SK-N-SH (cell line): ENCODE measurements around the gene LPA. TPM values are rescaled to one million over a fixed set of nuclear protein-coding genes. Genes with fewer than 3 reads are reported as not detected.
"Not testable (repeated sequence)": the region's sequence is repeated elsewhere in the genome, so short reads cannot be mapped to it uniquely, and the experiment has no call there.

Experiments used
- CTCF ChIA-PET: fragments of 300-600, 350-600 bp; formaldehyde crosslinking; extraction: SDS; loops from one replicate; lab custom pipeline; 2021; lab: Yijun Ruan, JAX
- POLR2A ChIA-PET: fragments of 350-600 bp; sonication (Branson Sonifier 250); formaldehyde crosslinking; extraction: SDS; loops from one replicate; lab custom pipeline; 2020; ENCODE audit warnings: antibody characterized with exemption, inconsistent platforms; lab: Yijun Ruan, JAX
- DNase-seq: peaks from one replicate; pipeline ENCODE4 v3.0.0; 2012
- H2AFZ ChIP-seq: fragments of 200-600 bp; sonication (generic); 2 replicates; pipeline ENCODE4 v1.8.1; 2016; ENCODE audit warnings: antibody characterized with exemption, mild to moderate bottlenecking, low read depth
- H3F3A ChIP-seq: fragments of 200-600 bp; sonication (generic); replicated peaks from 2 replicates; pipeline ENCODE3; 2016; ENCODE audit warnings: antibody characterized with exemption, mild to moderate bottlenecking; ENCODE audit not compliant: insufficient read depth
- H3K27ac ChIP-seq, 2 experiments: fragments of 200-500 bp in 1 of 2; fragments of 200-600 bp in 1 of 2; sonication (Bioruptor generic) in 1 of 2; sonication (generic), shearing (Covaris generic) in 1 of 2; 2 replicates each; pipeline versions ENCODE4 v1.5.1 to v1.6.1; 2014 to 2016; ENCODE audit warnings: low read depth in 2 of 2, inconsistent platforms in 1 of 2, low read length in 1 of 2, mild to moderate bottlenecking in 1 of 2, mixed read lengths in 1 of 2
- H3K27me3 ChIP-seq: fragments of 200-600 bp; sonication (generic), shearing (Covaris generic); 2 replicates; pipeline ENCODE4 v1.6.1; 2016; ENCODE audit warnings: mixed run types; ENCODE audit not compliant: insufficient read depth
- H3K36me3 ChIP-seq, 2 experiments: fragments of 200-500 bp in 1 of 2; fragments of 200-600 bp in 1 of 2; sonication (Bioruptor generic) in 1 of 2; sonication (generic) in 1 of 2; replicated peaks in 1 of 2; 2 replicates each; pipeline versions ENCODE3 to v1.5.1; 2014 to 2016; ENCODE audit warnings: low read length in 1 of 2, mild to moderate bottlenecking in 1 of 2; ENCODE audit not compliant: insufficient read depth in 2 of 2, control insufficient read depth in 1 of 2
- H3K4me1 ChIP-seq, 2 experiments: fragments of 200-500 bp in 1 of 2; fragments of 200-600 bp in 1 of 2; sonication (Bioruptor generic) in 1 of 2; sonication (generic), shearing (Covaris generic) in 1 of 2; 2 replicates each; pipeline versions ENCODE4 v1.5.1 to v1.6.1; 2014 to 2016; ENCODE audit warnings: low read depth in 1 of 2, low read length in 1 of 2, mixed run types in 1 of 2; ENCODE audit not compliant: insufficient read depth in 2 of 2, control insufficient read depth in 1 of 2
- H3K4me2 ChIP-seq: fragments of 200-600 bp; sonication (generic), shearing (Covaris generic); 2 replicates; pipeline ENCODE4 v1.6.1; 2017; ENCODE audit warnings: mixed run types
- H3K4me3 ChIP-seq, 2 experiments: fragments of 200-500 bp in 1 of 2; fragments of 200-600 bp in 1 of 2; sonication (Bioruptor generic) in 1 of 2; sonication (generic), shearing (Covaris generic) in 1 of 2; 2 replicates each; pipeline versions ENCODE4 v1.5.1 to v1.8.1; 2014 to 2016; ENCODE audit warnings: low read depth in 2 of 2, inconsistent platforms in 1 of 2, low read length in 1 of 2, mild to moderate bottlenecking in 1 of 2, mixed read lengths in 1 of 2, moderate library complexity in 1 of 2
- H3K79me2 ChIP-seq: fragments of 200-600 bp; sonication (generic); 2 replicates; pipeline ENCODE4 v1.8.1; 2017; ENCODE audit warnings: mild to moderate bottlenecking; ENCODE audit not compliant: insufficient read depth
- H3K9ac ChIP-seq: fragments of 200-600 bp; sonication (generic); 2 replicates; pipeline ENCODE4 v1.6.1; 2017; ENCODE audit warnings: mixed run types
- H3K9me2 ChIP-seq: fragments of 200-600 bp; sonication (generic); 2 replicates; pipeline ENCODE4 v1.6.1; 2017; ENCODE audit warnings: mixed run types
- H3K9me3 ChIP-seq: fragments of 200-600 bp; sonication (generic); 2 replicates; pipeline ENCODE4 v1.6.1; 2017; ENCODE audit warnings: mixed run types, mild to moderate bottlenecking, moderate library complexity
- H4K20me1 ChIP-seq: fragments of 200-600 bp; sonication (generic); 2 replicates; pipeline ENCODE4 v1.6.1; 2017; ENCODE audit warnings: mild to moderate bottlenecking, mixed run types; ENCODE audit not compliant: insufficient read depth
- ELF1 ChIP-seq: IDR thresholded peaks from 2 replicates; pipeline ENCODE4 v1.4.0; 2012
- GATA2 ChIP-seq: sonication (generic); formaldehyde crosslinking; IDR thresholded peaks from 2 replicates; pipeline ENCODE4 v1.5.0; 2020; ENCODE audit warnings: mild to moderate bottlenecking, missing genetic modification reagents
- IRF3 ChIP-seq: fragments of 150-350 bp; IDR thresholded peaks from 2 replicates; pipeline ENCODE4 v1.6.1; 2016; ENCODE audit warnings: mild to moderate bottlenecking, low read depth, low read length
- JUND ChIP-seq: IDR thresholded peaks from 2 replicates; pipeline ENCODE4 v1.4.0; 2012
- MEF2A ChIP-seq: IDR thresholded peaks from 2 replicates; pipeline ENCODE4 v1.4.0; 2012; ENCODE audit warnings: low read depth, borderline replicate concordance
- NRF1 ChIP-seq: IDR thresholded peaks from 2 replicates; pipeline ENCODE4 v1.6.1; 2012; ENCODE audit warnings: low read depth, mild to moderate bottlenecking, low read length
- POLR2AphosphoS5 ChIP-seq: IDR thresholded peaks from 2 replicates; pipeline ENCODE4 v1.6.1; 2012; ENCODE audit warnings: low read depth, low read length
- RCOR1 ChIP-seq: fragments of 150-350 bp; IDR thresholded peaks from 2 replicates; pipeline ENCODE4 v1.6.1; 2017; ENCODE audit warnings: antibody characterized with exemption, low read length
- REST ChIP-seq: IDR thresholded peaks from 2 replicates; pipeline ENCODE4 v1.6.1; 2012; ENCODE audit warnings: mild to moderate bottlenecking, low read depth, low read length, moderate library complexity
- RFX5 ChIP-seq: IDR thresholded peaks from 2 replicates; pipeline ENCODE4 v1.6.1; 2012; ENCODE audit warnings: mild to moderate bottlenecking, improper control_type of control experiment, low read length
- SMC3 ChIP-seq: IDR thresholded peaks from 2 replicates; pipeline ENCODE4 v1.6.1; 2012; ENCODE audit warnings: low read depth, low read length, improper control_type of control experiment
- TEAD4 ChIP-seq: IDR thresholded peaks from 2 replicates; pipeline ENCODE4 v1.4.0; 2012; ENCODE audit warnings: mild to moderate bottlenecking, borderline replicate concordance; ENCODE audit not compliant: insufficient read depth
- WGBS: methylation state at CpG from one replicate; pipeline ENCODE4 v1.1.6; 2017; ENCODE audit warnings: low lambda C conversion rate; 5-methylcytosine and 5-hydroxymethylcytosine counted together
- polyA plus RNA-seq, 3 experiments: library from polyadenylated mRNA; depleted of rRNA; stranded (reverse); fragments of >200 nt; gene quantifications; 2 replicates each; pipeline ENCODE4 v1.2.3, GENCODE V29; 2012

Gene LPA
- polyA plus RNA-seq, 1 of the 3 experiments (the other 2 are of a cell fraction) = not detected

- H3K4me2 ChIP-seq = no peak overlapping the region
- H3K27me3 ChIP-seq = no peaks in the 10 kb centered on the region; the same call in 1 of the 2 replicates
- no peaks in the 10 kb centered on the region for H3K9me2 ChIP-seq
- no peak overlapping the region for H3K9ac ChIP-seq
- no peak overlapping the region; a peak in 1 of 4 replicates for H3K4me3 ChIP-seq
- no peak overlapping the region for H2AFZ ChIP-seq
- H3K36me3 ChIP-seq = no peaks in the 10 kb centered on the region
- no peaks in the 10 kb centered on the region for H4K20me1 ChIP-seq
- ChIA-PET CTCF (no interaction called here), POLR2A (no interaction called here)
- H3K79me2 ChIP-seq = no peaks in the 10 kb centered on the region
- no peak for DNase-seq
- no peaks in the 10 kb centered on the region for H3F3A ChIP-seq
- H3K4me1 ChIP-seq = no peaks in the 10 kb centered on the region
- no peak overlapping the region for H3K27ac ChIP-seq
- H3K9me3 ChIP-seq = no peaks in the 10 kb centered on the region
- TF ChIP-seq SMC3 (no peak), IRF3 (no peak), MEF2A (no peak), RFX5 (no peak), POLR2AphosphoS5 (no peak), NRF1 (no peak), JUND (no peak), RCOR1 (no peak), TEAD4 (no peak), ELF1 (no peak), GATA2 (CRISPR knock-in tag) (no peak), REST (no peak)
- WGBS = 4% methylated on average over 5 of the region's 5 CpGs
Measured at GRCh38 chr6:160685762-160686450, 21.8 kb upstream of the LPA start.

- H3K4me3 ChIP-seq, DNase-seq, POLR2A ChIA-PET, H3K9me2 ChIP-seq, H3K27me3 ChIP-seq, H3F3A ChIP-seq, H3K36me3 ChIP-seq, H2AFZ ChIP-seq, H3K9me3 ChIP-seq, H3K79me2 ChIP-seq, CTCF ChIA-PET, H4K20me1 ChIP-seq, H3K27ac ChIP-seq, H3K4me2 ChIP-seq, H3K4me1 ChIP-seq, H3K9ac ChIP-seq: not testable (repeated sequence)
- WGBS = 7% methylated on average over 14 of the region's 32 CpGs
Measured at GRCh38 chr6:160685101-160685761, 21.2 kb upstream of the LPA start.
